Common myeloid progenitor, CD34-positive (primary cell): ENCODE results near the gene WWOX.

Source experiments
- CTCF ChIA-PET: fragments of 350-600 bp; sonication (Branson Sonifier 250); formaldehyde crosslinking; loops from one replicate; lab custom pipeline; 2021; ENCODE audit warnings: antibody characterized with exemption; lab: Charles Lee
- POLR2A ChIA-PET: fragments of 350-600 bp; sonication (Branson Sonifier 250); formaldehyde crosslinking; loops from one replicate; lab custom pipeline; 2021; ENCODE audit warnings: antibody characterized with exemption; lab: Charles Lee
- DNase-seq, 3 donors: peaks; one replicate each; pipeline versions ENCODE4 v3.0.0 to v3.0.0-alpha.2; 2013
- H3K27ac ChIP-seq, 2 experiments: 1 replicate in 1 of 2; 2 replicates in 1 of 2; pipeline ENCODE4 v1.7.0; 2013; ENCODE audit warnings: inconsistent platforms in 2 of 2, low read length in 2 of 2, mild to moderate bottlenecking in 2 of 2, low read depth in 1 of 2, moderate library complexity in 1 of 2; ENCODE audit not compliant: severe bottlenecking in 2 of 2, insufficient read depth in 1 of 2, poor library complexity in 1 of 2
- H3K27me3 ChIP-seq, 5 experiments: replicated peaks in 2 of 5; 1 replicate in 3 of 5; 2 replicates in 2 of 5; pipeline versions ENCODE4 v1.6.1 to v1.7.0; 2013; ENCODE audit warnings: low read length in 4 of 5, mild to moderate bottlenecking in 2 of 5, moderate library complexity in 2 of 5, inconsistent platforms in 1 of 5; ENCODE audit not compliant: insufficient read depth in 5 of 5, control insufficient read depth in 4 of 5
- H3K36me3 ChIP-seq, 4 experiments: 1 replicate in 2 of 4; 2 replicates in 2 of 4; pipeline versions ENCODE4 v1.6.1 to v1.7.0; 2013; ENCODE audit warnings: low read length in 3 of 4, control low read depth in 1 of 4, mild to moderate bottlenecking in 1 of 4; ENCODE audit not compliant: control insufficient read depth in 4 of 4, insufficient read depth in 4 of 4
- H3K4me1 ChIP-seq, 4 experiments: 1 replicate in 3 of 4; 2 replicates in 1 of 4; pipeline versions ENCODE4 v1.6.1 to v1.7.1; 2013; ENCODE audit warnings: low read length in 3 of 4, mild to moderate bottlenecking in 3 of 4, control low read depth in 1 of 4, inconsistent platforms in 1 of 4, moderate library complexity in 1 of 4; ENCODE audit not compliant: control insufficient read depth in 4 of 4, insufficient read depth in 4 of 4; ENCODE audit errors: control extremely low read depth in 1 of 4
- H3K4me3 ChIP-seq, 7 experiments: 1 replicate in 4 of 7; 2 replicates in 3 of 7; pipeline versions ENCODE4 v1.5.1 to v1.7.0; 2013; ENCODE audit warnings: mild to moderate bottlenecking in 7 of 7, low read length in 6 of 7, moderate library complexity in 6 of 7, inconsistent platforms in 2 of 7, low read depth in 2 of 7, control low read depth in 1 of 7; ENCODE audit not compliant: insufficient read depth in 4 of 7, control insufficient read depth in 1 of 7; ENCODE audit errors: extremely low read depth in 1 of 7
- H3K9me3 ChIP-seq, 5 experiments: 1 replicate in 4 of 5; 2 replicates in 1 of 5; pipeline versions ENCODE4 v1.6.1 to v1.7.1; 2013; ENCODE audit warnings: low read length in 4 of 5, mild to moderate bottlenecking in 2 of 5, inconsistent platforms in 1 of 5, low read depth in 1 of 5, moderate library complexity in 1 of 5; ENCODE audit not compliant: control insufficient read depth in 4 of 5, insufficient read depth in 2 of 5; ENCODE audit errors: control extremely low read depth in 1 of 5
- WGBS: methylation state at CpG from one replicate; pipeline ENCODE4 v1.1.5; 2013; ENCODE audit not compliant: insufficient coverage; 5-methylcytosine and 5-hydroxymethylcytosine counted together

The WWOX gene

GRCh38 chr16:79071424-79071823 is 972.0 kb downstream of the WWOX start:
- CTCF ChIA-PET = no interaction called here
- peaks cover 17 to 62% (median 33%) of the 10 kb centered on the region in 4 experiments for H3K4me1 ChIP-seq
- no peaks in the 10 kb centered on the region for H3K9me3 ChIP-seq
- H3K36me3 ChIP-seq = no peaks in the 10 kb centered on the region
- peak in 1 of 3 donors; percentile 38 for DNase-seq
- POLR2A ChIA-PET = no interaction called here
- no peaks in the 10 kb centered on the region for H3K27me3 ChIP-seq
- whole genome bisulfite sequencing = 15% methylated on average over 4 of the region's 4 CpGs
- H3K27ac ChIP-seq = no peak overlapping the region
- H3K4me3 ChIP-seq = peak overlapping the region in 1 of 7 experiments; percentile 11

GRCh38 chr16:79072517-79072916 is 973.1 kb downstream of the WWOX start:
- no peaks in the 10 kb centered on the region for H3K27me3 ChIP-seq
- peaks cover 17 to 71% (median 38%) of the 10 kb centered on the region in 4 experiments for H3K4me1 ChIP-seq
- no peak for DNase-seq
- H3K36me3 ChIP-seq = no peaks in the 10 kb centered on the region
- H3K27ac ChIP-seq = no peak overlapping the region
- ChIA-PET POLR2A (no interaction called here), CTCF (interaction anchor here (0.9 to 1.2 kb wide), 2 partner anchors 18 to 25 kb away, joined by 3 read pairs; no protein-coding TSS in a partner anchor)
- H3K9me3 ChIP-seq = no peaks in the 10 kb centered on the region
- WGBS = 100% methylated on average over 1 of the region's 4 CpGs
- H3K4me3 ChIP-seq = no peak overlapping the region

GRCh38 chr16:79073566-79073965 is 974.1 kb downstream of the WWOX start:
- POLR2A ChIA-PET = interaction anchor here (0.7 kb wide), 1 partner anchor 50 kb away, joined by 3 read pairs; no protein-coding TSS in a partner anchor
- WGBS = 6% methylated on average over 3 of the region's 4 CpGs
- H3K27me3 ChIP-seq = no peaks in the 10 kb centered on the region
- H3K4me3 ChIP-seq = peak overlapping the region in 5 of 7 experiments; percentile 19 to 67 (median 30)
- CTCF ChIA-PET = interaction anchor here (1.3 to 1.5 kb wide), 2 partner anchors 12 to 15 kb away, joined by 3 to 4 read pairs; no protein-coding TSS in a partner anchor
- DNase-seq = peak in 1 of 3 donors; percentile 39
- peak overlapping the region in 1 of 2 experiments; percentile 60 for H3K27ac ChIP-seq
- no peaks in the 10 kb centered on the region for H3K36me3 ChIP-seq
- H3K4me1 ChIP-seq = peaks cover 17 to 78% (median 42%) of the 10 kb centered on the region in 4 experiments
- no peaks in the 10 kb centered on the region for H3K9me3 ChIP-seq

GRCh38 chr16:79074541-79074940 is 975.1 kb downstream of the WWOX start:
- DNase-seq = no peak
- H3K4me3 ChIP-seq = peak overlapping the region in 1 of 7 experiments; percentile 67
- POLR2A ChIA-PET = interaction anchor here (0.6 kb wide), 2 partner anchors 18 to 89 kb away, joined by 3 to 4 read pairs; no protein-coding TSS in a partner anchor
- H3K9me3 ChIP-seq = no peaks in the 10 kb centered on the region
- no peak overlapping the region for H3K27ac ChIP-seq
- CTCF ChIA-PET = interaction anchor here (0.6 to 1.7 kb wide), 6 partner anchors 10 to 1133 kb away, joined by 3 to 5 read pairs (median 4); no protein-coding TSS in a partner anchor
- WGBS = no CpG with 5 or more reads among the region's 1 CpG
- H3K4me1 ChIP-seq = peaks cover 17 to 78% (median 42%) of the 10 kb centered on the region in 4 experiments
- no peaks in the 10 kb centered on the region for H3K36me3 ChIP-seq
- no peaks in the 10 kb centered on the region for H3K27me3 ChIP-seq

- peaks cover 17 to 78% (median 42%) of the 10 kb centered on the region in 4 experiments for H3K4me1 ChIP-seq
- DNase-seq = no peak
- no peak overlapping the region for H3K4me3 ChIP-seq
- no peaks in the 10 kb centered on the region for H3K9me3 ChIP-seq
- ChIA-PET CTCF (interaction anchor here (0.6 to 1.7 kb wide), 4 partner anchors 9 to 1132 kb away, joined by 3 to 5 read pairs (median 4); no protein-coding TSS in a partner anchor), POLR2A (no interaction called here)
- H3K36me3 ChIP-seq = no peaks in the 10 kb centered on the region
- H3K27me3 ChIP-seq = no peaks in the 10 kb centered on the region
- WGBS = 35% methylated on average over 2 of the region's 4 CpGs
- no peak overlapping the region for H3K27ac ChIP-seq
Measured at GRCh38 chr16:79074951-79075350, 975.5 kb downstream of the WWOX start.

GRCh38 chr16:79076047-79076767 is 976.8 kb downstream of the WWOX start:
- H3K27me3 ChIP-seq = no peaks in the 10 kb centered on the region
- ChIA-PET POLR2A (no interaction called here), CTCF (no interaction called here)
- no peak overlapping the region for H3K4me3 ChIP-seq
- no peaks in the 10 kb centered on the region for H3K36me3 ChIP-seq
- 93% methylated on average over 10 of the region's 12 CpGs for WGBS
- peaks cover 17 to 67% (median 40%) of the 10 kb centered on the region in 4 experiments for H3K4me1 ChIP-seq
- H3K27ac ChIP-seq = no peak overlapping the region
- no peaks in the 10 kb centered on the region for H3K9me3 ChIP-seq
- DNase-seq = no peak

GRCh38 chr16:79077346-79077745 is 977.9 kb downstream of the WWOX start:
- DNase-seq = no peak
- Histone ChIP-seq H3K4me3 (no peak overlapping the region), H3K9me3 (no peaks in the 10 kb centered on the region), H3K27me3 (no peaks in the 10 kb centered on the region), H3K36me3 (no peaks in the 10 kb centered on the region), H3K4me1 (peaks cover 17 to 56% (median 32%) of the 10 kb centered on the region in 4 experiments), H3K27ac (no peak overlapping the region)
- ChIA-PET POLR2A (interaction anchor here (0.6 kb wide), 1 partner anchor 304 kb away, joined by 4 read pairs; no protein-coding TSS in a partner anchor), CTCF (interaction anchor here (1.3 kb wide), 1 partner anchor 136 kb away, joined by 4 read pairs; no protein-coding TSS in a partner anchor)
- 100% methylated on average over 3 of the region's 5 CpGs for WGBS
